IPS-NIHi7 (cell line): Measurements from ENCODE around the gene CYP27C1.
A peak's percentile ranks its signal among the peaks of the same experiment; 100 is the strongest.

Experiments
- DNase-seq: peaks from one replicate; pipeline ENCODE4 v3.0.0; 2012; ENCODE audit warnings: mixed read lengths; ENCODE audit errors: extremely low spot score

Gene CYP27C1

DNA sequence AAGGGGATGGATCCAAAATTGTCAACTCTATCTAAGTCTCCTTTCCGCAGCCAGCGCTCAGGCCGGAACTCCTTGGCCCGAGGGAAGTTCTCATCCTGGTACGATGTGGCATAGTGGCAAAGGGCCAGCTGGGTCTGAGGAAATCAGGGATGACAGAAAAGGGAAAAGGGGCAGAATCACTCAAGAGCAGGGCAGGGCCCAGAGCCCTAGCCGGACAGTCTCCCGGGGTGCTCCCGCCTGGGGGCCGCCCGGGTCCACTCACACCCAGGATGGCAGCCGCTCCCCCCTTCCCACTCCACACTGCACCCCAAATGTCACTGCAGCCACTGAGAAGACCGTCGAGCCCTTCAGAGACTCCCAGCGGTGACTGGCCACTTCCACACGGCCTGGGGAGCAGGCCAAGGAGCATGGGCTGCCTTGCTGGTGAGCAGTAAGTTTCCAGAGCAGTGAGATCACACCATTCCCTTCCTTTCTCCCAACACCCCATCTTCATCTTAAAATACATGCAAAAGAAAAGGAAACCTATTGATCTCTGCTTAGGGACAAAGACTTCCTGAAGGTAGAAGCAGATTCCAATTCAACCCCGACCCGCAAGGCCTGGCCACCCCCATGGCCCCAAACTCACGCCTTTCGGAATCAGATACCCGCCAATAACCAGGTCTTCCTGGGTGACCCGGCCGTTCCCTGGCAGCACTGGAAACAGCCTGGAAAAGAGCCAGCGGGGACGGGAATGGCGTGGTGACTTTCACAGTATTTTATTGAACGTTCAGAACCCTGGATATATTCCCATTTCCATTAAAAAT, 26.7 kb downstream of the CYP27C1 start:
- DNase-seq, result no peak

DNA sequence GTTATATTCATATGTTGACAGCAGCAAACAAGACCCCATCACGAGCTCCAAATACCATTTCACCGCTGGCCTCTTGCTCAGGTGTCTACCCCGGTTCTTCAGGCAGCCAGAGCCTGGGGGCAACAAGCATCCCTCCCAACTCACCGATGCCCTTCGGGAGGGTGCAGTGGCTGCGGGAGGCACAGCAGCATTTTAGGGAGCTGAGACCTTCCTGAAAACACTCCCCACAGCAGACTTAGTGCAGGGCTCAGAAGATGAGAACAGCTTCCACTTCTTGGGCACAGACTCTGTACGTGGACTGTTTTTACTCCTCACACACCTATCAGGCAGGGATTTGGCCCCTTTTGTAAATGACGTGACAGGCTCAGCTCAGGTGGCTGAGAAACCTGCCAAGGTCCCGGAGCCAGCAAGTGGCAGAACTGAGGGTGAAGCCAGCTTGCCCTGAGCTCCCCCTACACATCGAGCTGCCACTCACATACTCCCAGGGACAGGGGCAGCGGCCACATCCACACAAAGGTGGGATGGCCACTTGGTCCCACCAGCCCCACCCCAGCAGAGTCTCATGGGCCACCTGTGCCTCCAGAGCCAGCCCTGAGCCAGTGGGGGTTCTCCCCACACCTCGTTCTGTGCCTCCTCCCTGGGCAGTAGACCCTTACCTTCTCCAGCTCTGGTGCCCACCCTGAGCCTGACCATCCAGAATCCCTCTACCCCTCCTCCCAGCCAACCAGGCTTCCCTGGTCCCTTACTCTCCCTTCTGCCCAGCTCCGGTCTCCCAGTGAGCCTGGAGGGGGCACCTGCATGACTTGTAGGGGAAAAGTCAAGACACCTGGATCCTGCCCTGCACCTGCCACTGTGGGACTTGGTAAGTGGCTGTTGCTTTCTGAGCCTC, 28.5 kb downstream of the CYP27C1 start:
- DNase-seq, result no peak

DNA sequence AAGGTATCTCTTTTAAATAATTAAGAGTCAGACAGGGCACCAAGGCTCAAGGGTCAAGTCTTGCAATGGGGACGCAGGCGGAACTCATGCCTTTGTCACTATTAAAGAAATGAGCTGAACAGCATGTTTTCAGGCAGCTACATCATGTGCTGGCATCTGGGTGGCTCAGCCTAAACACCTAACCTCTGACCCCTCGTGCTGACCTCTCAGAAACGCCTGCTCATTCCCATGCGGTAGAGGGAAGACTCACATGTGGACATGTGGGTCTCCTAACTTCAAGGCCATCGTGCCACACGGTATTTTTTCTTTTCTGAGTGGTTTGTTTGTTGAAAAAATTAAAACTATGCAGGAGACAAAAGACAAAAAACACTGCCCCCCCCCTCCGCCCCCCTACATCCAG, 31.3 kb downstream of the CYP27C1 start:
- no peak for DNase-seq

GRCh38 chr2:127187831-127188230, 32.3 kb downstream of the CYP27C1 start:
- DNase-seq, result no peak

DNA sequence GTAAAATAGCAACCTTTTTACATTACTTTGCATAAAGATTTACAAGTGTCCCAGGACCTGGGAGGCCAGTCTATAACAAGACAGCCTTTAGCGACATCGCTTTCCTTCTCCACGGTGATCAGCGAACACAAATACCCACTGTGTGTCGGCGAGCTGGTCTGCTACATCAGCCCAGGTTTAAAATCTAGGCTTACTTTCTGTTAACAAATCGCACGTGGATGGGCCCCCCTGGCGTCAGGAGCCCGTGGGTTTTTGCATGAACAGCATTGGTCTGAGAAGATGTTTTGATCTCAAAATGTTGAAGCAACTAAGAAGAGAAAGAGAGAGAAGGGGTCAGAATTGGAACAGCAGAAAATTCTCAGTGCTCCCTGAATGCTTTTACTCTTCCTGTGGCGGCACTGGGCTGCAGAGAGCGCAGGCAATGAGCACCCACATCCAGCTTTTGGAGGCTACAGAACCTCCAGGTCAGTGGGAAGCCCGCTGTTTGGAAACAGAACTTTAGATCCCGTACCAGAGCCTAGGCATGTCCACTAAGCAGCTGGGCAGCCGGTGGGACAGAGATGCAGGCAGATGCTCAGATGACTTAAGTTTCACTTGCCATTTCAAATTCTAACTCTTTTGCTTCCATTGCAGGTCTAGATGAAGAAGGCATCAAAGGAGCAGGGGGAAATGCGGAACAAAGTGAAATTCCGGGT, 32.9 kb downstream of the CYP27C1 start:
- DNase-seq, result no peak

DNA sequence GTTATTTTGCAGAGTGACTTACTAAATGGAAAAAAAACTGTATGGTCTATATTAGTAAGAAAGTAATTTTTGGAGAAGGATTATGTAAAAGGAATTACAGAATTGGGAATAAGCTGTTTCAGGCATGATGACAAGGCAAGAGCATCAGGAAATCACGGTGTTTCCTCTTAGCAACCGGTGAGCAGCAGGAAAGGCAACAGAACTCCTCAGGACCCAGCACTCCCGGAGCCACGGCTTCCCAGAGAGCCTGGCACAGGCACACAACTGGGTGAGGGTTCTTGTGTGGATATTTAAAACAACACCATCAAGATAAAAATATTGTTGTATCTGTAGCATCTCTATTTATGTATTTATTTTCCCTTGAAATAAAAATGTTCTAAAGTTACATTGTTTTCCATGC, 34.4 kb downstream of the CYP27C1 start:
- no peak for DNase-seq

GRCh38 chr2:127185093-127185492, 35.0 kb downstream of the CYP27C1 start:
- no peak for DNase-seq

GRCh38 chr2:127183771-127184170, 36.3 kb downstream of the CYP27C1 start:
- no peak for DNase-seq

- DNase-seq, result no peak
Observed at GRCh38 chr2:127182626-127183458, 37.3 kb downstream of the CYP27C1 start.

GRCh38 chr2:127181851-127182250, 38.2 kb downstream of the CYP27C1 start:
- no peak for DNase-seq

DNA sequence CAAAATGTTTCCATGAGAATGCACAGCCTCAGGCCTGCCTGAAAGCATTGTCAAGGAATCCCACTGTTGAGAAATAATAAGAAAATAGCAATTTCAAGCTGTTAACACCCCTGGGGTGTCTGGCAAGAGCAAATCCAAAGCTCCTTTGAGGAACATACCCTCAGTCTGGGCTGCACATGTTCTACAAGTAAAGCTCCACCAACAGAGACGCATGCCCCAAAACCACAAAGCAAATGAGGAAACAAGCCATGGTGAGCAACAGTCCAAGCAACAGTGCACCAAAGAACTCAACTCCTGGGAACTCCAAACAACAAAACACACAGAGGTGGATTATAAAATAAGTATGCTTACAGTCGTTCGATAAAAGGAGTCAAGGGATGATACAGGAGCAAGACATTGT, 40.3 kb downstream of the CYP27C1 start:
- DNase-seq, result no peak

- no peak for DNase-seq
Observed at GRCh38 chr2:127177617-127178263, 42.4 kb downstream of the CYP27C1 start.

- DNase-seq, result no peak
Observed at GRCh38 chr2:127176371-127177311, 43.5 kb downstream of the CYP27C1 start.

- no peak for DNase-seq
Observed at GRCh38 chr2:127175751-127176354, 44.2 kb downstream of the CYP27C1 start.

DNA sequence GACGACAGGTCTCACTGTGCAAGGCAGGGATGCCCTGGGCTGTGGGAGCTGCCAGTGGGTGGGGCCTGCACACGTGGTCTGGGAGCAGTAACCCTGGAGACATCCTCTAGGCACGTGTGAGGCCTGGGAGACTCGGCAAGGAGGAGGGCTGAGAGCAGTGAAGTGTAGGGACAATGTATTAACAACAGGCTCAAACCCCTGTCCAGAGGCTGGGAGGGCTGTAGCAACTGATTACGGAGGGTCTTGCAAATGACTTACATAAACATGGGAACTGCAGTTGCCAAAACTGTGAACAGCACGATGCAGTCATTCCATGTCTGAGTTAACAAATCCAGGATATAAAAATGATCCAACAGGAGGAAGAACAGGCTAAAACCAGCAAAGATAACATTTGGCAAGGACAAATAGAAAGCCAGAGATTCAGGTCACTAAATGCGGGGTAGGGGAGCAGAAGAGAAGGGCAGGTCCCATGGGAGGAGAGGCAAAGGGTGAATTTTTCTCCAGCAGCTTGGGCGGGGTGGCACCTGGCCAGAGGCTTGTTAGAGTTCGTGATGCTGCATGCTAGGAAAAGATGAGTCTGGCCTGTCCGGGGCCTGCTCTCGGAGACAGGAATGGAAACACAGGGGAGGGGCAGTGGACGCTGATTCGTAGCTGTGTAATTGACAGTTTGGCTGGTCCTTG, 44.9 kb downstream of the CYP27C1 start:
- DNase-seq, result no peak

DNA sequence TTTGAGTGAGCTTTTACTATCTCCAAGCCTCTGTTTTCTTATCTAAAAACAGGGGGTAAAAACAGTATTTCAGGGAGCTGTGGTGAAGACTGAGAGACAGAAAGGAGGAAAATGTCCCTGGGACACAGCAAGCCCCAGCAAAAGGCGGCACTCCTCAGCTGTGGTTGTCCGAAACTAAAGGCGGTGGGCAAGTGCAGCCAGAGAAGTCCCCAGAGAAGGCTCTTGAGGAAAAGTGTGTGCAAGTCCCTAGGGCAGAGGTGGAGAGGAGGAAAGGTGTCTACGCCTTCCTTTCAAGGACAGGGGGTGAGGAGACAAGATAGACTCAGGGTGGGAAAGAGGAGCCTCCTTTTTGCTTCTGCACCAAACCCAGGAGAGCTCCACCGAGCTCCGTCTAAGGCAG, 45.5 kb downstream of the CYP27C1 start:
- DNase-seq, result no peak

- DNase-seq, result peak; percentile 65
Observed at GRCh38 chr2:127174136-127174535, 46.0 kb downstream of the CYP27C1 start.

DNA sequence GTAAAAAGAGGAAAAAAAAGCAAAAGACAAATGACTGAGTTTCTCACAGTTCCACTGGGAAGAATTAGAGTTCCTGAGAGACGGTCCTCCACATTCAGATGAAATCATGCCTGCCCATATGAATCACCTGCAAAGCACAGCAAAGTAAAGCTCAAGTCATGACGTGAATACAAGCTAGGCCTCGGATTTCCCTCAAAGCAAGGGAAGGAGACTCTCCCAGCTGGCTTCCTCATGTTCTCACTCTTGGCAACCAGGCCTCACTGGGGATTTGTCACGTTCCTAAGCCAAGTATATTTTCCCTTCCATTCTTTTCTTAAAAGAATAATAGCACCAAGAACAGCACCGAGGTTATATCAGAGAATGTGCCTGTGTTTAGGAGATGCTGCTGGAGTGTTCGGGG, 47.0 kb downstream of the CYP27C1 start:
- no peak for DNase-seq

DNA sequence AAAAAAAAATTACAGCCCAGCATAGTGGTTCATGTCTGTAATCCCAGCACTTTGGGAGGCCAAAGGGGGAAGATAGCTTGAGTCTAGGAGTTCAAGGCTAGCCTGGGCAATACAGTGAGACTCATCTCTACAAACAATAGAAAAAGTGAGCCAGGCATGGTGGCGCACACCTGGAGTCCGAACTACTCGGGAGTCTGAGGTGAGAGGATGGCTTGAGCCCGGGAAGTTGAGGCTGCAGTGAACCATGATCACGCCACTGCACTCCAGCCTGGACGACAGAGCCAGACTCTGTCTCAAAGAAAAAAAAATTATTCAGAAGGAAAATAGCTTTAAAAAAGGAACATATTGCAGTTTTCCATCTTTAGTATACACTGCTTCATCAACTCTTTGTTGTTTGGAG, 47.8 kb downstream of the CYP27C1 start:
- DNase-seq, result no peak
